Activated CD8-positive, alpha-beta T cell treated with anti-CD3 and anti-CD28 coated beads for 36 hours (primary cell): ENCODE results near the gene TLR10. TPM values are rescaled to one million over a fixed set of nuclear protein-coding genes. Genes with fewer than 3 reads are reported as not detected.
A peak's percentile ranks its signal among the peaks of the same experiment; 100 is the strongest.

Experiments
- ATAC-seq: fragments of 200-7000 bp; cut with Tn5 transposase; one replicate; pipeline ENCODE4 v1.10.0; 2021; ENCODE audit warnings: mild to moderate bottlenecking, moderate library complexity
- CTCF ChIA-PET: fragments of 350-600 bp; sonication (Branson Sonifier 250); formaldehyde crosslinking; loops from one replicate; lab custom pipeline; 2021; ENCODE audit warnings: antibody characterized with exemption; lab: Charles Lee
- POLR2A ChIA-PET: fragments of 350-600 bp; sonication (Branson Sonifier 250); formaldehyde crosslinking; loops from one replicate; lab custom pipeline; 2021; ENCODE audit warnings: antibody characterized with exemption; lab: Charles Lee
- DNase-seq: peaks from one replicate; pipeline ENCODE4 v3.0.0-alpha.2; 2020
- H3K27ac Mint-ChIP-seq: one replicate; pipeline ENCODE4 v1.8.0; 2021; ENCODE audit warnings: mild to moderate bottlenecking, mixed read lengths
- H3K27me3 Mint-ChIP-seq: one replicate; pipeline ENCODE4 v1.8.0; 2021; ENCODE audit warnings: mixed read lengths
- H3K36me3 Mint-ChIP-seq: one replicate; pipeline ENCODE4 v1.8.0; 2021; ENCODE audit warnings: low read depth, mixed read lengths
- H3K4me1 Mint-ChIP-seq: one replicate; pipeline ENCODE4 v1.8.0; 2021; ENCODE audit warnings: low read depth, mixed read lengths
- H3K4me3 Mint-ChIP-seq: one replicate; pipeline ENCODE4 v1.8.0; 2021; ENCODE audit warnings: mild to moderate bottlenecking, moderate library complexity, mixed read lengths
- H3K9me3 Mint-ChIP-seq: one replicate; pipeline ENCODE4 v1.8.0; 2021; ENCODE audit warnings: mixed read lengths
- CTCF ChIP-seq: fragments of 200-600 bp; IDR thresholded peaks from one replicate; pipeline ENCODE4 v1.8.0; 2022; ENCODE audit warnings: antibody characterized with exemption, mild to moderate bottlenecking
- intact Hi-C: fragments of 100-400 bp; cut with micrococcal nuclease; formaldehyde crosslinking; loops from one replicate; pipeline ENCODE4 v1.10.0; 2022
- total RNA-seq, 2 experiments: library from RNA; stranded (reverse); gene quantifications; one replicate each; pipeline ENCODE4 v1.2.3, GENCODE V29; 2021

Gene TLR10
- under 1 TPM; 0.11 to 0.22 TPM for total RNA-seq

GRCh38 chr4:38782452-38783108 lies at the start of gene TLR10:
Gene TLR10 (minus strand): TSS chr4:38782990. CDS start chr4:38775590, 7,400 bp downstream.
- H3K27ac Mint-ChIP-seq, result no peak within 1 kb of the TSS
- H3K4me3 Mint-ChIP-seq, result no peak within 1 kb of the TSS
- no peaks in the 10 kb centered on the region for H3K27me3 Mint-ChIP-seq
- ChIA-PET CTCF (interaction anchor here (0.6 to 7.8 kb wide), 42 partner anchors 9 to 777 kb away, joined by 3 to 151 read pairs (median 4); partner anchors contain the start of genes FAM114A1, TLR1 and TLR6), POLR2A (interaction anchor here (0.6 to 0.9 kb wide), 2 partner anchors 62 to 900 kb away, joined by 3 to 4 read pairs; no protein-coding TSS in a partner anchor)
- ATAC-seq (peak; percentile 92), DNase-seq (peak; percentile 57)
- no peaks in the 10 kb centered on the region for H3K9me3 Mint-ChIP-seq
- H3K36me3 Mint-ChIP-seq, result no peaks in the 10 kb centered on the region
- TF ChIP-seq CTCF, result peak; percentile 76
- intact Hi-C loops, result no loop called here
- peaks cover 4% of the 10 kb centered on the region for H3K4me1 Mint-ChIP-seq

GRCh38 chr4:38832206-38832605 lies 49.4 kb upstream of the TLR10 start:
- DNase-seq (no peak), ATAC-seq (no peak)
- ChIA-PET CTCF (interaction anchor here (0.9 to 1.1 kb wide), 4 partner anchors 10 to 33 kb away, joined by 3 to 4 read pairs (median 3); partner anchors contain the start of gene TLR1), POLR2A (no interaction called here)
- Mint-ChIP-seq H3K4me1 (peaks cover 2% of the 10 kb centered on the region), H3K36me3 (peaks cover 2% of the 10 kb centered on the region), H3K27ac (no peak overlapping the region), H3K9me3 (peaks cover 14% of the 10 kb centered on the region), H3K27me3 (no peaks in the 10 kb centered on the region), H3K4me3 (no peak overlapping the region)
- intact Hi-C loops, result no loop called here
- TF ChIP-seq CTCF, result no peak

GRCh38 chr4:38831653-38832052 lies 48.9 kb upstream of the TLR10 start:
- Mint-ChIP-seq H3K27ac (no peak overlapping the region), H3K9me3 (peaks cover 14% of the 10 kb centered on the region), H3K4me1 (no peaks in the 10 kb centered on the region), H3K27me3 (no peaks in the 10 kb centered on the region), H3K36me3 (peaks cover 2% of the 10 kb centered on the region), H3K4me3 (no peak overlapping the region)
- ATAC-seq, result no peak
- no peak for TF ChIP-seq CTCF
- no peak for DNase-seq
- intact Hi-C loops, result no loop called here
- CTCF ChIA-PET, result interaction anchor here (0.9 to 1.9 kb wide), 5 partner anchors 11 to 33 kb away, joined by 3 to 8 read pairs (median 3); partner anchors contain the start of gene TLR1
- POLR2A ChIA-PET, result no interaction called here

GRCh38 chr4:38829237-38829636 lies 46.4 kb upstream of the TLR10 start:
- intact Hi-C loops, result no loop called here
- Mint-ChIP-seq H3K36me3 (no peaks in the 10 kb centered on the region), H3K9me3 (peaks cover 3% of the 10 kb centered on the region), H3K27me3 (no peaks in the 10 kb centered on the region), H3K27ac (no peak overlapping the region), H3K4me1 (no peaks in the 10 kb centered on the region), H3K4me3 (no peak overlapping the region)
- DNase-seq (no peak), ATAC-seq (no peak)
- TF ChIP-seq CTCF, result no peak
- ChIA-PET POLR2A (interaction anchor here (0.6 kb wide), 1 partner anchor 174 kb away, joined by 3 read pairs; no protein-coding TSS in a partner anchor), CTCF (interaction anchor here (0.9 to 2.2 kb wide), 6 partner anchors 24 to 71 kb away, joined by 3 to 8 read pairs (median 4); partner anchors contain the start of gene TLR1)

- H3K27me3 Mint-ChIP-seq, result no peaks in the 10 kb centered on the region
- ChIA-PET POLR2A (no interaction called here), CTCF (interaction anchor here (2.9 kb wide), 1 partner anchor 37 kb away, joined by 10 read pairs; no protein-coding TSS in a partner anchor)
- no peak for DNase-seq
- H3K27ac Mint-ChIP-seq, result no peak overlapping the region
- peaks cover 13% of the 10 kb centered on the region for H3K4me1 Mint-ChIP-seq
- peaks cover 3% of the 10 kb centered on the region for H3K36me3 Mint-ChIP-seq
- intact Hi-C loops, result no loop called here
- no peak overlapping the region for H3K4me3 Mint-ChIP-seq
- peaks cover 8% of the 10 kb centered on the region for H3K9me3 Mint-ChIP-seq
- no peak for TF ChIP-seq CTCF
- ATAC-seq, result no peak
Observed at GRCh38 chr4:38823766-38824165, 41.0 kb upstream of the TLR10 start.
